Astrocyte (in vitro differentiated cells and primary cell): Measurements from ENCODE around the gene BICRA.

Experiments
- EZH2 ChIP-seq: IDR thresholded peaks from 2 replicates; pipeline ENCODE4 v1.6.1; 2012; ENCODE audit warnings: mild to moderate bottlenecking, low read length, inconsistent platforms; ENCODE audit not compliant: insufficient read depth
- TF ChIP-seq, protein P1 (sequence below): IDR thresholded peaks from 2 replicates; pipeline ENCODE4 v1.5.1; 2011; ENCODE audit warnings: low read depth, mild to moderate bottlenecking, inconsistent platforms, low read length, moderate library complexity; ENCODE audit not compliant: insufficient read depth

- TF ChIP-seq, protein P1, sequence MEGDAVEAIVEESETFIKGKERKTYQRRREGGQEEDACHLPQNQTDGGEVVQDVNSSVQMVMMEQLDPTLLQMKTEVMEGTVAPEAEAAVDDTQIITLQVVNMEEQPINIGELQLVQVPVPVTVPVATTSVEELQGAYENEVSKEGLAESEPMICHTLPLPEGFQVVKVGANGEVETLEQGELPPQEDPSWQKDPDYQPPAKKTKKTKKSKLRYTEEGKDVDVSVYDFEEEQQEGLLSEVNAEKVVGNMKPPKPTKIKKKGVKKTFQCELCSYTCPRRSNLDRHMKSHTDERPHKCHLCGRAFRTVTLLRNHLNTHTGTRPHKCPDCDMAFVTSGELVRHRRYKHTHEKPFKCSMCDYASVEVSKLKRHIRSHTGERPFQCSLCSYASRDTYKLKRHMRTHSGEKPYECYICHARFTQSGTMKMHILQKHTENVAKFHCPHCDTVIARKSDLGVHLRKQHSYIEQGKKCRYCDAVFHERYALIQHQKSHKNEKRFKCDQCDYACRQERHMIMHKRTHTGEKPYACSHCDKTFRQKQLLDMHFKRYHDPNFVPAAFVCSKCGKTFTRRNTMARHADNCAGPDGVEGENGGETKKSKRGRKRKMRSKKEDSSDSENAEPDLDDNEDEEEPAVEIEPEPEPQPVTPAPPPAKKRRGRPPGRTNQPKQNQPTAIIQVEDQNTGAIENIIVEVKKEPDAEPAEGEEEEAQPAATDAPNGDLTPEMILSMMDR: no peak
- no peak for TF ChIP-seq EZH2
These were observed 85.7 kb downstream of the BICRA start for GRCh38 chr19:47694466-47695273.
